ENCODE data around the gene NIT2.

DNA sequence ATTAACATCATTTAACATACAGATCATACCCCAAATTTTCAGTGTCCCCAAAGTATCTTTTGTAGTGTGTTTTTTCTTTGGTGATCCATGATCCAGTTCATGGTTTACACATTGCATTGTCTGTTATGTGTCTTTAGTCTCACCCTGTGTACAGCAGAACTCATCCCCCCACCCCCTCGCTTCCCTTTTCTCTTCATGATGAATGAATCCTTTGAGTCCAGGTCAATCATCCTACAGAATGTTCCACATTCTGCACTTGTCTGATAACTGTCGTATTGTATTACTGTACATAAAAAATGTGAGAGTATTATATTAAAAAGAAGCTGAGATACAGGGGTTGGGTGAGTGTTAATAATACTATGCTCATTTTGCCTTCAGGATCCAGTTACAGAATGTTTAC, 14.6 kb upstream of the NIT2 start:
- TF ChIP-seq CREB1 (IDR thresholded peaks at IDR 0.05; ENCODE audit: low read depth) (no peak), YY1 (IDR thresholded peaks at IDR 0.05; ENCODE audit: low read depth) (no peak), NFIC (IDR thresholded peaks at IDR 0.05) (no peak), RAD21 (IDR thresholded peaks at IDR 0.05; ENCODE audit: low read depth) (no peak), TAF1 (IDR thresholded peaks at IDR 0.05; ENCODE audit: low read depth) (no peak)
- TF ChIP-seq, protein P1, sequence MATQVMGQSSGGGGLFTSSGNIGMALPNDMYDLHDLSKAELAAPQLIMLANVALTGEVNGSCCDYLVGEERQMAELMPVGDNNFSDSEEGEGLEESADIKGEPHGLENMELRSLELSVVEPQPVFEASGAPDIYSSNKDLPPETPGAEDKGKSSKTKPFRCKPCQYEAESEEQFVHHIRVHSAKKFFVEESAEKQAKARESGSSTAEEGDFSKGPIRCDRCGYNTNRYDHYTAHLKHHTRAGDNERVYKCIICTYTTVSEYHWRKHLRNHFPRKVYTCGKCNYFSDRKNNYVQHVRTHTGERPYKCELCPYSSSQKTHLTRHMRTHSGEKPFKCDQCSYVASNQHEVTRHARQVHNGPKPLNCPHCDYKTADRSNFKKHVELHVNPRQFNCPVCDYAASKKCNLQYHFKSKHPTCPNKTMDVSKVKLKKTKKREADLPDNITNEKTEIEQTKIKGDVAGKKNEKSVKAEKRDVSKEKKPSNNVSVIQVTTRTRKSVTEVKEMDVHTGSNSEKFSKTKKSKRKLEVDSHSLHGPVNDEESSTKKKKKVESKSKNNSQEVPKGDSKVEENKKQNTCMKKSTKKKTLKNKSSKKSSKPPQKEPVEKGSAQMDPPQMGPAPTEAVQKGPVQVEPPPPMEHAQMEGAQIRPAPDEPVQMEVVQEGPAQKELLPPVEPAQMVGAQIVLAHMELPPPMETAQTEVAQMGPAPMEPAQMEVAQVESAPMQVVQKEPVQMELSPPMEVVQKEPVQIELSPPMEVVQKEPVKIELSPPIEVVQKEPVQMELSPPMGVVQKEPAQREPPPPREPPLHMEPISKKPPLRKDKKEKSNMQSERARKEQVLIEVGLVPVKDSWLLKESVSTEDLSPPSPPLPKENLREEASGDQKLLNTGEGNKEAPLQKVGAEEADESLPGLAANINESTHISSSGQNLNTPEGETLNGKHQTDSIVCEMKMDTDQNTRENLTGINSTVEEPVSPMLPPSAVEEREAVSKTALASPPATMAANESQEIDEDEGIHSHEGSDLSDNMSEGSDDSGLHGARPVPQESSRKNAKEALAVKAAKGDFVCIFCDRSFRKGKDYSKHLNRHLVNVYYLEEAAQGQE (IDR thresholded peaks at IDR 0.05; ENCODE audit: low read depth) = no peak
